ENCODE measurements around the gene ANKRD39.
"Not testable (repeated sequence)": the region's sequence is repeated elsewhere in the genome, so short reads cannot be mapped to it uniquely, and the experiment has no call there.

Gene ANKRD39

DNA sequence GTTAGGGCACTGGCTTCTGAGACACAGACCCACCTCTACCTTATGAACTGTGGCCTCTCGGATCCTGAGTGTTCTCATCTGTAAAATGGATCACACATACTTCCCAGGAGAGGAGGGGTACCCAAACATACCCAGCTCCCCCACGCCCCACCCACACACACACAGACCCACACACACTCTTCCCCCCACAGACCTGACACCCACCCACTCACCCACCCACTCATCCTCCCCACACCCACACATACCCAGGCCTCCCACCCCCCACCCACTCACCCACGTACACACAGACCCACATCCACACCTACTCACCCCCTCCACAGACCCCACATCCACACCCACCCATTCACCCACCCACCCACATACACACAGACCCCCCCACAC is 36.3 kb upstream of the ANKRD39 start:
- H3K27me3 ChIP-seq = no peaks in the 10 kb centered on the region
- DNase-seq = no peak
- no peaks in the 10 kb centered on the region for H3K36me3 ChIP-seq
- no peak overlapping the region for H3K4me3 ChIP-seq (ENCODE audit: low read depth, low read length)
- TF ChIP-seq CTCF (IDR thresholded peaks at IDR 0.05; ENCODE audit: low read depth, low read length) = no peak
- H3K9me3 ChIP-seq = no peaks in the 10 kb centered on the region
- peaks cover 3% of the 10 kb centered on the region for H3K4me1 ChIP-seq

DNA sequence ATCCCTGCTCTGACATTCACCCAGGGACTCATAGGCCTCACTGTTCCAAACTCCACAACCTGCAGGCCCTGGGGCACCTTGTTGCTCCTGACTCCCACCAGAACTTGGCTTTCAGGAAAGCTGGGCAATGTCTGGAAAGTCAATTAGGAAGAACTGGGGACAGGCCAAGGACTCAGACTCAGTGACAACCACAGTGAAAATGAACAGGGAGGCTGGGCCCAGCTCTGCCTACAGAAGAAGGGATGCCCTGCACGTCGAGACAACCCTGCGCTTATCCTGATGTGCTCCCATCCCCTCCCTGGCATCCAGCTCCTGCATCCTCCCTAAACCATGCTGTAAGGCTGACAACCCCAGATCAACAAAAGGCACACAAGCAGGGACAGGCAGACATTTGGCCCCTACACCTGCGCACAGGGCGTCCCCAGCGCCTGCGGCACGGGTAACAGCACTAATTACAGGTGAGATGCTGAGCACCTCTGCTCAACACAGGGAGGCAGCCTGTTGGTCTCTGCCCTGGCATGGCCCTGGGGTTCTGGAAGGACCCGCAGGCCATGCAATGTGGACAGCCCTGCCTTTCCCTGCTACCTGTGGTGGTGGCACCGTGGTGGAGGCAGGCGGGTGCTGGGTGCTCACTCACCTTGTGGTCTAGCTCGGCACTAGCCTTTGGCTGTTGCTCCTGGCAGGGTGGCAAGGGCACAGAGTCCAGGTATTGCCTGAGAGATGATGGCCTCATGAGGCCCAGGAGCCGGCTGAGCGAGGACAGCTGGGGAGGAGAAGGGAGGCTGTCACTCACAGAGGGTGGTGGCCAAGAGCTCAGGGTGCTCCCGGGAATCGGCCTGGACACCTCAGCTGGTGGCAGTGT is 35.7 kb upstream of the ANKRD39 start:
- H3K4me1 ChIP-seq = peaks cover 3% of the 10 kb centered on the region
- H3K4me3 ChIP-seq (ENCODE audit: low read depth, low read length) = no peak overlapping the region
- DNase-seq = peak; percentile 37
- H3K9me3 ChIP-seq = no peaks in the 10 kb centered on the region
- no peaks in the 10 kb centered on the region for H3K36me3 ChIP-seq
- H3K27me3 ChIP-seq = no peaks in the 10 kb centered on the region
- TF ChIP-seq CTCF (IDR thresholded peaks at IDR 0.05; ENCODE audit: low read depth, low read length) = no peak

GRCh38 chr2:96891591-96892333 is 33.9 kb upstream of the ANKRD39 start:
- H3K36me3 ChIP-seq = no peaks in the 10 kb centered on the region
- H3K27me3 ChIP-seq = no peaks in the 10 kb centered on the region
- H3K9me3 ChIP-seq = no peaks in the 10 kb centered on the region
- no peak for TF ChIP-seq CTCF (IDR thresholded peaks at IDR 0.05; ENCODE audit: low read depth, low read length)
- H3K4me3 ChIP-seq (ENCODE audit: low read depth, low read length) = no peak overlapping the region
- H3K4me1 ChIP-seq = peaks cover 3% of the 10 kb centered on the region
- DNase-seq = no peak

- H3K36me3 ChIP-seq = no peaks in the 10 kb centered on the region
- TF ChIP-seq CTCF (IDR thresholded peaks at IDR 0.05; ENCODE audit: low read depth, low read length) = no peak
- no peaks in the 10 kb centered on the region for H3K27me3 ChIP-seq
- no peak overlapping the region for H3K4me3 ChIP-seq (ENCODE audit: low read depth, low read length)
- H3K4me1 ChIP-seq = peaks cover 3% of the 10 kb centered on the region
- H3K9me3 ChIP-seq = no peaks in the 10 kb centered on the region
- no peak for DNase-seq
Measured at GRCh38 chr2:96890726-96891385, 33.0 kb upstream of the ANKRD39 start.

DNA sequence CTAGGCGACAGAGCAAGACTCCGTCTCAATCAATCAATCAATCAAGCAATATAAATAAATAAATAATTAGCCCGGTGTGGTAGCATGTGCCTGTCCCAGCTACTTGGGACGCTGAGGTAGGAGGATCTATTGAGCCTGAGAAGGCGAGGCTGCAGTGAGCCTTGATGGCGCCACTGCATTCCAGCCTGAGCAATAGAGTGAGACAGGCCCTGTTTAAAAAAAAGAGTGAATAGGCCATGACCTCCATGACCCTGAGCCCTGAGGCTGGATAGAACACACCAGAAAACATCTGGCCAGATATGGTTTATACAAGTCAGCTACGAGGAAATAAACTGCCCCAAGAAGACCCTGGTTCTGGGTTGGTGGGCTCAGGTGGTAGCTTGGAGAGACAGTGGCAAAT is 32.4 kb upstream of the ANKRD39 start:
- Histone ChIP-seq H3K9me3 (no peaks in the 10 kb centered on the region), H3K36me3 (no peaks in the 10 kb centered on the region), H3K4me3 (ENCODE audit: low read depth, low read length) (no peak overlapping the region), H3K4me1 (peaks cover 3% of the 10 kb centered on the region), H3K27me3 (no peaks in the 10 kb centered on the region)
- no peak for DNase-seq
- TF ChIP-seq CTCF (IDR thresholded peaks at IDR 0.05; ENCODE audit: low read depth, low read length) = no peak

DNA sequence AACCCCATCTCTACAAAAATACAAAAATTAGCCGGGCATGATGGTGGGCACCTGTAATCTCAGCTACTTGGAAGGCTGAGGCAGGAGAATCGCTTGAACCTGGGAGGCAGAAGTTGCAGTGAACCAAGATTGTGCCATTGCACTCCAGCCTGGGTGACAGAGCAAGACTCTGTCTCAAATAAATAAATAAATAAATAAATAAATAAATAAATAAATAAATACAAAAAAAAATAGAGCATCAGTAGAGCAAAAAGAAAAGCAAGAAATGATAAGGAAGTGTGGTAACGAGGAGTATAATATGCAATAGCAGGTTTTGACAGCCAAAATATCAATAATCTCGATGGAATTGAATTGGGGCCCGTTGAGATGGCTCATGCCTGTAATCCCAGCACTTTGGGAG is 31.7 kb upstream of the ANKRD39 start:
- H3K4me1 ChIP-seq; H3K9me3 ChIP-seq; H3K36me3 ChIP-seq; H3K4me3 ChIP-seq (ENCODE audit: low read depth, low read length); H3K27me3 ChIP-seq; DNase-seq: not testable (repeated sequence)
